ENCODE results near the gene NAA10.

The NAA10 gene

DNA sequence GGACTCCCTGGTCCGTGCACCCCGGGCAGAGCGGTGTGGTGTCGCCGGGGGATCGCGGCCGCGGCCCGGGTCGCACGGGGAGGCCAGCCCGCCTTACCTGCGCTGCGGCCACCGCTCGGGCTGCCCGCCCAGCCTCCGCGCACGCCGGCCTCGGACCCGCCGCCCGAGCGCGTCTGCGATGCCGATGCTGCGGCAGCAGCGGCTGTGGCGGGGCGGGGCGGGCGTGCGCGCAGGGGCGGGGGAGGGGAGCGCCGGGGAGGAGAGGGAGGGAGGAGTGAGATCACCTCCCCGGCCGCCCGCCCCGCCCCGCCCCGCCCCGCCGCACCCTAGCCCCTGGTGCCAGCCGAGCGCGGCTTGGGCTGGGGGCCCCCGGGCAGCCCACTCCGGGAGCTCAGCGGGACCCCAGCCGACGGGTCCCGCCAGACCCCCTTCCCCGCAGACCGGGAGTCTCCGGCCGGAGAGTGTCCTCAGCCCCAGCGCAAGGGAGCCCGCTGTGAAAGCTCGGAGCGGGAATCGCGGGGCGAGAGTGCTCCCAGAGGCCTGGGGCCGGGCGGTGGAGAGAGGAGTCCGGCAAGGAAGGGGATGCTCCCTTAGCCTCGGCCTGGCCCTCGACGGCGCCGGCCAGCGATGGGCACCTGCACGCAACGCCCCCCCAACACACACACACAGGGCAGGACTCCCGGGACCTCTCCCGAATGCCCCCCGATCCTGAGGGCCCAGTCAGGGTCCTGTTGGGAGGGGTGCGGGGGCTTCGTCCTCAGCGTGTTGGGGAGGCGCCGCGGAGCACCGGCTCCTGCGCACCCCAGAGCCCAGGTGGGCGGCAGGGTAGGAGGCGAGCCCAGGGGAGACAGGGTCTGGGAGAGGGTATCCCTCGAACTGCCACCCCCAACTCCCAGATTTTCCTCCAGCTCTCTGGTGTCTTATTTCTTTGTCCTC is 48.6 kb downstream of the NAA10 start, which contains the start of gene L1CAM:
Gene L1CAM, minus strand, starts transcription at position 206 of the 936 bp plus-strand sequence. CDS start 10,337 bp downstream, outside the sequence.
- peak in 1 of 3 donors; percentile 14 for DNase-seq (ENCODE audit: low read depth in 3 of 3, low spot score in 1 of 3)

DNA sequence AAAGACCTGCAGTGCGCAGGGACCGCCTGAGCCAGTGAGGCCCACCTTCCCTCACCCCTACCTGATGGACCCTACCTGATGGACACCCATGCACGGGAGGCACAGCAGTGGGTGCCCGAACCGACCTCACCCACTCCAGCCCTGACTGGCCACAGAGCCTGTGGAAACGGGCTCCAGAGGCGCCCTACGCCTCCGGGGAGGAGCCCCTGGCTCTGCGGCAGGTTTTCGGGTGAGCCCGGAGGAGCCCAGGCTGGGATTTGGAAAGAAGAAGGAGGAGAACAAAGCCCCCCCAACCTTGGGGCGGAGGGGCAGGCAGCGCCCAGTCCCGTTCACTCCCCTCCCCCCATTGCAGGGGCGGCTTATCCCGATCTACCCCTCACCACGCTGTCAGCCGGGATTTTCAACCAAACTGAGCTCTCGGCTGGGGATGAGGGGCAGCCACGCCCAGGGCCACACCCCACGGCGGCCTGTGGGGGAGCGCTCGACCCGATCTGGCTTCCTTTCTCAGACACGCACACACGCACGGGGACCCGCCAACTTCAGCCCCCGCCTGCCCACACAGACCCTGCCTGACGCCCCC is 49.5 kb downstream of the NAA10 start:
- DNase-seq (ENCODE audit: low read depth in 3 of 3, low spot score in 1 of 3) = no peak

DNA sequence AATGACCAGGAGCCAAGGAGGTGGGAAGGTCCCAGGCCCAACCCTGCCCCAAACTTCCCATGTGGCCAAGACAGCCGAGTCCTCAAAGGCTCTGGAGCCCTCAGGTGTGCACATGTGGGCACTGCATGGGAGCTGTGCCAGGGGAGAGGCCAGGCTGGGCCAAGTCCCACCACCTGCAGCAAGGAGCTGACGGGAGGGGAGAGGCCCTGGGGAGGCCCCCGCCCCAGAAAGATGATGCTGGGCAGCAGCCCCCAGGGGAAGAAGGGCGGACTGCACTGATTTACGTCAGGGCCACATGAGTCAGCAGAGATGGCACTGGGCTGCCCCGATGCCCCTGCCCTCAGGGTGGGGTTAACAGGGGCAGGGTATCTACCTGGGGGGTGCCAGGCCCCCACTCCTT is 50.2 kb downstream of the NAA10 start:
- DNase-seq (ENCODE audit: low read depth in 3 of 3, low spot score in 1 of 3) = no peak

DNA sequence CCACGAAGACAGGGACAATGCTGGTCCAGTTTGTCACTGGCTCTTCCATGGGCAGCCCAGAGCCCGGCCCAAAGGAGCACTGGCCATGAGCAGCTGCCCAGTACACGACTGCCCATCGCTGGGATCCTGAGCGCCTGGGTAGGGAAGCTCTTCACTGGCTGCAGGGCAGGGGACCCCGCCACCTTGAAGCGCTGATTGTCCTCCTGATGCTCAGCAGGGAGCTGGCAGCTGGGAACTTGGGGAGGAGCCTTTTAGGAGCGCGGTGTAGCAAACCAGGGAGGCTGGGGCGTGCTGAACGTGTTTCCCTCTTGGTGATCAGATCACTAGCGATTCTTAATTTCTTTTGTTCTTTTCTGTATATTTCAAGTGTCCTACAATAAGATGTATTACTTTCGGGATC is 50.7 kb downstream of the NAA10 start:
- DNase-seq (ENCODE audit: low read depth in 3 of 3, low spot score in 1 of 3) = no peak

DNA sequence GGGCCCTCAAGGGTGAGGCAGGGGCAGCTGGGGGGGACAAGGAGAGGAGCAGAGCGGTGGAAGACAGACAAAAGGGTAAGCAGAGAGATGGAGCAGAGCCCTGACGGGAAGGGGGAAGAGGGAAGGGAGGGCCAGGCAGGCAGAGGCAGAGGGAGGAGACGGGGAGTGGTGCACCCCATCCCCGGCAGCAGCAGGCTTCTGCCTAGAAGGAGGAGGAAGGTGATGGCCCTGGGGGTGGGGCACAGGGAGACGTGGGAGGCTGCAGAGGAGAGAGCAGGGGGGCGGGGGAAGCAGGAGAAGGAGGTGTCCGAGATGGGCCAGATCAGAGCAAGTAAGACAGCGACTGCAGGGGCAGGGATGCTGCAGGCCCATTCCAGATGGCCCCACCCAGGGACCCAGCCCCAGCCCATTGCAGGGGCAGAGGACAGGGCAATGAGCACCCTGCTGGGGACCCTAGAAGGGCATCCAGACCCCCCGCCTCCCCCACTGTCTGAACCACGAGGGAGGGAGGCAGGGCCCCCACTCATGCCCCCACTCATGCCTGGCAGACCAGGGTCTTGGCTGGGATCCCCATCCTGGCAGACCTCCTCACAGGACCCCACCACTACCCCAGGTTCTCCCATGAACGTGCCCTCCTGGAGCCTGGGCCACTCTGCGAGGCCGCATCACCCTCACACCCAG is 51.5 kb downstream of the NAA10 start:
- DNase-seq (ENCODE audit: low read depth in 3 of 3, low spot score in 1 of 3) = no peak

DNA sequence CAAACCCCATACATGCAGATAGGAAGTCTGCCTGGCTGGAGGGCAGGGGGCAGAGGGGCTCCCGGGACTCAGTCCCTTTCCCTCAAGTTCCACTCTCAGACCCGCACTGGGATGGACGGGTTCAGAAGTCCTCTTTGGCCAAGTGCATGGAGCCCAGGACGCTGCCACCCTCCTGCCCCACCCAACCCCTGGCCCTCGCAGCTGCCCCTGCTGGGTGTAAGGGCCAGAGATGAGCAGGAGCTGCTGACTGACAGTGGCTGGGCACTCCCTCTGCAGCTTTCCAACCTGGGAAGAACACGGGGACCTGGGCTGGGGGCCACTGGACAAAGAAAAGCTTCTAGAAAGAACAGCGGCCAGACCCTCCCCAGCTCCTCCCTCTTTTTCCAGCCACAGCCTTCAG is 52.3 kb downstream of the NAA10 start:
- DNase-seq (ENCODE audit: low read depth in 3 of 3, low spot score in 1 of 3) = no peak

DNA sequence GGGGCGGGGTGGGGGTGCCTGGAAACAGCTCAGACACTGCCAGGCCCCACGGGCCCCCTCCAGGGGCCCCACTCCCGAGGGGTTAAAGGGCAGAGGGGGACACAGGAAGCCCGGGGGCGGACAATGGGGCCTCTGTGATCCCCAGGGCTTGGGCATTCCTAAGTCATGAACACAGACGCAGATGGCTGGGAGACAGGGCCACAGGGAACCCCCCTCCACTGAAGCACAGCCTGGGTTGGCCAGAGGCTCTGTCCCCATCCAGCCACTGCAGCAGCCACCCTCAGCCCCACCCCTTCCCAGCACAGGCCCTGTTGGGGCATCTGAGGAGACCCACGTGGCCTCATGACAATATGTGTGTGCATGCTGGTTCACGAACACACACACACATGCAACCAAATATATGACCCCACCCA is 52.7 kb downstream of the NAA10 start:
- no peak for DNase-seq (ENCODE audit: low read depth in 3 of 3, low spot score in 1 of 3)

DNA sequence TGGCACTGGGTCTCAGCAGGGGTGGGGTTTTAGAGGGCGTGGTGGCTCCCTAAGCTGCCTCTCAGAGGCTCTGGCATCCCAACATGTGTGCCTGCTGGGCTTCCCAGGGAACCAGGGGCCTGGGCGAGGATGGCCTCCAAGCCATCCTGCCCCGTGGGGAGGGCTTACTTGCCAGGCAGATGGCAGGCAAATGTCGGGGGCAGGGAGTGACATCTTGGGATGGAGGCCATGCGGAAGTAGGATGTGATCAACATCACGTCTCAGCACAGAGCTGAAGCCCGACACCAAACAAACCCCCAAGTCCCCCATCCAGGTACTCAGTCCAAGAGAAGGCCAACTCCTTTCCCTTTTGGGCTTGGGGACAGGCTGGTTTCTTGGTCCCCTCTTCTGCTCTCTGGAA is 53.6 kb downstream of the NAA10 start:
- DNase-seq (ENCODE audit: low read depth in 3 of 3, low spot score in 1 of 3) = no peak

DNA sequence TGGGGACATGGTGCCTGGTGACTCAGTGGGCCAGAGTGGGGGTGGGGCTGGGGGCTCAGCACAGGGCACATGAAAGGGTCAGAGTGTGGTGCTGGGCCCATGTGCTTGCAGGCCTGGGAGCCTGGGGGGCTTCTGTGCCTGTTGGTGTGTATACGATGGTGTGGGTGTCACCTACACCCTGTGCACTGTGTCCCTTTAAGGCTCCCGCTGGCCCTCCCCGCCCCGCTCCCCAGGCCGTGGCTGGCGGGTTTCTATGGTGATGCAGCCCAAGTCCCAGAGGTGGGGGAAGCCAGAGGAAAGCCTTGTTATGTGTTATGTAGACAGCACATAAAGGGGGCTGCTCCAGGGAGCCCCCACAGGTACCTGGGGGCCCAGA is 54.4 kb downstream of the NAA10 start:
- no peak for DNase-seq (ENCODE audit: low read depth in 3 of 3, low spot score in 1 of 3)

DNA sequence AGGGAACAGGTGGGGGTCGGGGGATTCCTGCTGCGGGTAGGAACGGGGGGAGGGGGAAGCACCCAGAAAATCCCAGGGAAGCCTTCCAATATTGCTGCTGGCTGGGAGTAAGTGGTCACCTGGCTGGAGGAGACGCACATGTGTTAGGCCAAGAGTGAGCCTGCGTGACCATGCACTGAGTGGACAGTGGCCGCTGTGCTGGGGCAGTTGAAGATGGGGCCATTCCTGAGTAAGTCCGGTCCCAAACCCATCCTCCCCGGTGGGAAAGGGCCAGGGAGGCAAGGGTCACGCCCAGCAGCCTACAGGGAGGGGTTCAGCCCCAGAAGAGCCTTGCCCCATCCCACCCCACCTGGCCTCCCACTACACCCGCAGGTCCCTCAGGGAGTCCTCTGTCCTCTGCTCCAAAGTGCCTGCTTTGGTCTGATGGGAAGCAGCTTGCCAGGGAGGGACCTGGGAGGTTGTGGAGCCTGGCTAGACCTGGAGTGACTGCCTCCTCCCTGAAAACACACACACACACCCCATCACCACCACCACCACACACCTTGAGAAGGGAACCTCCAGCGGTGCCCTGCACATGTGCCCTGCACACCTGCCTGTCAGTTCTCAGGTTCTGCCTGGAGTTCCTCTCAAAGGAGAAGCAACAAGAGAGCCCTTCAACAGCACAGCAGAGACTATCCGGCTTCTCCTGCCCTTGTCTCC is 54.9 kb downstream of the NAA10 start:
- DNase-seq (ENCODE audit: low read depth in 3 of 3, low spot score in 1 of 3) = no peak
